LNCAP (cell line): ENCODE measurements around the gene C9orf153.

Experiments
- TF ChIP-seq, protein P1 (sequence below): fragments of 450-650 bp; IDR thresholded peaks from 2 replicates; pipeline ENCODE4 v1.5.1; 2017; ENCODE audit warnings: mild to moderate bottlenecking

Gene C9orf153

DNA sequence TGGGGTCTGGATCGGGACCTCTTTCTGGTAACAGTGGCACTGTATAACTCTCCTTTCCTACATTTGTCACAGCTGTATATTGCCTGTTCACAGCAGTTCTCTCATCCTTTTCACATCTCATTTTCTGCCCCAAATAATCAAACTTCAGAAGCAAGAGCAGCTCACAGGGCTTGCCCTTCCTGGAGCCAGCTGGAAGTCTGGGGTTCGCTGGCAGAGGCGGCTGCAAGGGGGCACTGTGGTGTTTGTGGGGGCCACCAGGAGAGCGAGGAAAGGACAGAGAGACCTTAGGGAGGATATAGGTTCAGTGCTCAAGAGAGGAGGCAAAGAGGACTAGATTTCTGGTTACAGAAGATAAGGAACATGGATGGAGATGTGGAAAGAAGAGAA lies 75.3 kb downstream of the C9orf153 start:
- TF ChIP-seq, protein P1, sequence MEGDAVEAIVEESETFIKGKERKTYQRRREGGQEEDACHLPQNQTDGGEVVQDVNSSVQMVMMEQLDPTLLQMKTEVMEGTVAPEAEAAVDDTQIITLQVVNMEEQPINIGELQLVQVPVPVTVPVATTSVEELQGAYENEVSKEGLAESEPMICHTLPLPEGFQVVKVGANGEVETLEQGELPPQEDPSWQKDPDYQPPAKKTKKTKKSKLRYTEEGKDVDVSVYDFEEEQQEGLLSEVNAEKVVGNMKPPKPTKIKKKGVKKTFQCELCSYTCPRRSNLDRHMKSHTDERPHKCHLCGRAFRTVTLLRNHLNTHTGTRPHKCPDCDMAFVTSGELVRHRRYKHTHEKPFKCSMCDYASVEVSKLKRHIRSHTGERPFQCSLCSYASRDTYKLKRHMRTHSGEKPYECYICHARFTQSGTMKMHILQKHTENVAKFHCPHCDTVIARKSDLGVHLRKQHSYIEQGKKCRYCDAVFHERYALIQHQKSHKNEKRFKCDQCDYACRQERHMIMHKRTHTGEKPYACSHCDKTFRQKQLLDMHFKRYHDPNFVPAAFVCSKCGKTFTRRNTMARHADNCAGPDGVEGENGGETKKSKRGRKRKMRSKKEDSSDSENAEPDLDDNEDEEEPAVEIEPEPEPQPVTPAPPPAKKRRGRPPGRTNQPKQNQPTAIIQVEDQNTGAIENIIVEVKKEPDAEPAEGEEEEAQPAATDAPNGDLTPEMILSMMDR, result no peak

- TF ChIP-seq, protein P1, result no peak
Measured at GRCh38 chr9:86183229-86184137, 76.0 kb downstream of the C9orf153 start.

DNA sequence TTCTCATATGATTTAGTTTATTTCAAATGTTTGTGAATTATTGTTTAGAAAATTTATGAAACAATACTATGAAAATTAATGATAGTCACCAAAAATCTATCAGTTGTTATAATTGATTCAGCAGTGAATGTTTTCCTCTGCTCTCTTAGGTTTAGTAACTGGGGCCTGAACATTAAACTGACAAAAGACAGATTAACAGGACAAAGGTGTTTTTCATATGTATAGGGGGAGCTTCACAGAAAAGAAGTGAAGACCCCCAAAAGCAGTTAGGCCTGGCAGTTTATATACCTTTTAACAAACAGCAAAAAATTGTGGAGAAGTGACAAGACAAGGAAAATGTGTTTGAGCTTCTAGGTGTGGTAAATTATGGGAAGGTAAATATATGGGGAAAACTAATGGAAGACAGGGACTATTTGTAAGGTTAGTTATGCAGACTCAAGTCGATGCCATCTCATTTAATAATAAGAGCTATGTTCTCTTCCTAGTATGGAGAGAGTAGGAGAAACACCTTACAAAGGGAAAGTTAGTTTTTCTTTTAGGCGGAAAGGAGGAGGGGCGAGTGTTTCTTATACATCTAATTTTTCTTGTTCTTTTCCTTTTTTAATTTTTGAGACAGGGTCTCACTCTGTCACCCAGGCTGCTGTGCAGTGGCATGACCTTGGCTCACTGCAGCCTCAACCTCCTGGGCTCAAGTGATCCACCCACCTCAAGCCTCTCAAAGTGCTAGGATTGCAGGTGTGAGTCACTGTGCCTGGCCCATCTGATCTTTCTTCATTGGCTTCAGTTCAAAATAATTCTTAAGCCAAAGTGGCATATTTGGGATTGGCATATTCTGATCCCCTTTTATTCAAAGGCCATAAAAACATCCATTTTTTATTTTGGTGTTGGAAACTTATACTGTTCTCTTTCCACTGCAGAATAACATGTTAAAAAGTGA lies 77.8 kb downstream of the C9orf153 start:
- TF ChIP-seq, protein P1, result no peak

DNA sequence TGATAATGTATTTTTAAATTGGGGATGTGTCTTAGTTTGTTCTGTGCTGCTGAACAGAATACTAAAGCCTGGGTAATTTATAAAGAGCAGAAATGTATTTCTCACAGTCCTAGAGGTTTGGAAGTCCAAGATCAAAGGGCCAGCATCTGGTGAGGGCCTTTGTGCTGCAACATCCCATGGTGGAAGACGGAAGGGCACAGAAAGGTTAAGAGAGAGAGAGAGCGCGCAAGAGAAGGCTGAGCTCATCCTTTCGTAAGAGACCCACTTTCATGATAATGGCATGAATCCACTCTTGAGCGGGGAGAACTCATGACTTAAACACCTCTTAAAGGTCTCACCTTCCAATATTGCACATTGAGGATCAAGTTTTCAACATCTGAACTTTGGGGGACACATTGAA lies 81.0 kb downstream of the C9orf153 start:
- TF ChIP-seq, protein P1, result no peak

DNA sequence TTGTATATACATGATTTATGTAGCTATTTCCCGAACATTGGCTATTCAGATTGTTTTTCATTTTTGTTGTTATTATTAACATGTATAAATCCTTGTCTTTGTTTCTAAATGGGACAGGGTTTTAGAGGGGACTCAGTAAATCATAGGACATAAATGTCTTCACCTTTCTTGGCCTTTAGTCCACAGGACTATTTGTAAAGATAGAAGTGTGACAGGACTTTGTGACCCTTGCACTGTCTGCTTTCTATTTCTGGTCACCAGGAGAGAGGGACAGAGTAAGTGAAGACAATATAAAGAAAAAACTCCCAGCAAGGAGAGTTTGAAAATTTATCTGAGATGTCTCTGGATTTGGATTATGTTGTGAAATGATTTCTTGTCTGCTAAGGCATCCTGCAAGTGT lies 81.5 kb downstream of the C9orf153 start:
- TF ChIP-seq, protein P1, result no peak

- TF ChIP-seq, protein P1, result no peak
Measured at GRCh38 chr9:86176468-86176867, 83.0 kb downstream of the C9orf153 start.

DNA sequence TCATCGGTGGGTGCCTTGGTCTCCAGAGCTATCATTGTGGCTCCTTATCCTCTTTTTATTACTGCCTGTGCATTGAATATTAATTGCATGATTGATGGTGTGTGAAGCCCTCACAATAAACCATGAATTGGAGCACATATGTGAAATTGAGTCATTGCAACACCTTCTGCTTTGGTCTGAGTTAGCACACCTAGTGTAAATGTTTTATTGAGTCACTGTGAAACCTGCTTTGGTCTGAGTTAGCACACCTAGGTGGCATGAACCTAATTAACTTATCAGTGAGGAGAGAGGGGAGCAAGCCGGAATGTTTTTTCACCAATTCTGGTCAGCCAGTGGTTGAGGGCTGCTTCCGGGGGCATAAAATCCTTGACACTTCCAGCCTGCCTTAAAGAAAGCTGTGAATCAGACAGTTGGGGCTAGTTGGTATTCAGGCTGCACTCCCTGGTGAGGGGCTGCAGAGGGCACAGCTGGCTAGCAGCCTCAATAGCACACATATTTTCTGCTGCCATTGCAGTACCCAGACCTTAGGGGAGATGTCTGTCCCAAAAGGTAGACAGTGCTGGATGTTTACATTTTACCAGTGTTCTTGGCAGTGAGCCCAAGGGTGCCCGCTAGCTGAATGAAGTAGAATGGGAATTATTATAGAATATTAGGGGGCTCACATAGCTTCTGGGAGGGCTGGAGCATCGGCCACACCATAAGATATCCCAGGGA lies 83.6 kb downstream of the C9orf153 start:
- TF ChIP-seq, protein P1, result no peak
